T-helper 2 cell treated with Interferon-gamma antibody and Interleukin-4, amounts not matched to agents 5 μg/mL and 100 μg/mL, for 36 hours (primary cell): ENCODE measurements around the gene SLC35B4.

Experiments used
- DNase-seq: peaks from one replicate; pipeline ENCODE4 v3.0.0; 2021; ENCODE audit warnings: low spot score
- H3K27ac Mint-ChIP-seq: one replicate; pipeline ENCODE4 v1.8.0; 2021; ENCODE audit warnings: mild to moderate bottlenecking, mixed read lengths
- H3K27me3 Mint-ChIP-seq: one replicate; pipeline ENCODE4 v1.8.0; 2021; ENCODE audit warnings: low read depth, mixed read lengths
- H3K36me3 Mint-ChIP-seq: one replicate; pipeline ENCODE4 v1.8.0; 2021; ENCODE audit warnings: low read depth, mixed read lengths
- H3K4me1 Mint-ChIP-seq: one replicate; pipeline ENCODE4 v1.8.0; 2021; ENCODE audit warnings: low read depth, mixed read lengths
- H3K4me3 Mint-ChIP-seq: one replicate; pipeline ENCODE4 v1.8.0; 2022; ENCODE audit warnings: mild to moderate bottlenecking, moderate library complexity, mixed read lengths
- H3K9me3 Mint-ChIP-seq: one replicate; pipeline ENCODE4 v1.8.0; 2021; ENCODE audit warnings: mixed read lengths

The SLC35B4 gene

DNA sequence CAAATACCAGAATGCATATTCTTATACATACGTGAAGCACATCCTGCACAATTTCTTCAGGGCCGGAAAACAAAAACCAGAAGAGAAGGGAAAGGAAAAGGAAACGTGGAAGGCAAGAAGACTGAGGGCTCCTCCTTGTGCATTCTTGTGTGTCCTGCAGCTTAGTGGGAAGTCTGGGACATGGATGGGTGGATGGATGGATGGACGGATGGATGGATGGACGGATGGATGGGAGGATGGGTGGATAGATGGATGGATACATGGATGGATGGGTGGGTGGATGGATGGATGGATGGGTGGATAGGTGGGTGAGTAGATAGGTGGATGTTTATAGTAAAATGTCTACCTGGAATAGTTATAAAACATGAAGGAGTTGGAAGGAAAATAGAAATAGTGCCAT is 30.8 kb upstream of the SLC35B4 start:
- Mint-ChIP-seq H3K27me3 (no peaks in the 10 kb centered on the region), H3K27ac (no peak overlapping the region)
- no peak for DNase-seq

DNA sequence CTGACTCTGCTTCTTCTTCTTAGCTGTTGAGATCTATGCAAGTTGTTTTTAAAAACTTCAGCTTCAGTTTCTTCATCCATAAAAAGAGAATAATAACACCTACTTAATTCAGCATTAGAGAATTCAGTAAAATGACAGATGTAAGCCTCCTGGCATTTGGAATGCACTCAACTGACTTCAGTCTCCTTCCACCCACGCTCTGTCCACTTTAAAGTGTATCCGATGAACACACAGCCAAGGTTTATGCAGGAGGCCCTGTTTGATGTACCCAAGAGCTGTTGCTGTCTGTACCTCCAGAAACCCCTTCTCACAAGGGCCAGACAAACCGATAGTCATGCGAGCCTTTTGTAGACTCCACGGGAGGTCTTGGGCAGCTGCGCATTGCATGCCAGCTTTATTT is 27.1 kb upstream of the SLC35B4 start:
- H3K27ac Mint-ChIP-seq = no peak overlapping the region
- no peaks in the 10 kb centered on the region for H3K9me3 Mint-ChIP-seq
- H3K4me3 Mint-ChIP-seq = no peak overlapping the region
- H3K36me3 Mint-ChIP-seq = no peaks in the 10 kb centered on the region
- no peaks in the 10 kb centered on the region for H3K27me3 Mint-ChIP-seq
- no peak for DNase-seq
- H3K4me1 Mint-ChIP-seq = no peaks in the 10 kb centered on the region

More for the DNA sequence above, 30.8 kb upstream of the SLC35B4 start:
- Mint-ChIP-seq H3K4me1 (no peaks in the 10 kb centered on the region), H3K4me3 (no peak overlapping the region), H3K36me3 (no peaks in the 10 kb centered on the region), H3K9me3 (no peaks in the 10 kb centered on the region)

DNA sequence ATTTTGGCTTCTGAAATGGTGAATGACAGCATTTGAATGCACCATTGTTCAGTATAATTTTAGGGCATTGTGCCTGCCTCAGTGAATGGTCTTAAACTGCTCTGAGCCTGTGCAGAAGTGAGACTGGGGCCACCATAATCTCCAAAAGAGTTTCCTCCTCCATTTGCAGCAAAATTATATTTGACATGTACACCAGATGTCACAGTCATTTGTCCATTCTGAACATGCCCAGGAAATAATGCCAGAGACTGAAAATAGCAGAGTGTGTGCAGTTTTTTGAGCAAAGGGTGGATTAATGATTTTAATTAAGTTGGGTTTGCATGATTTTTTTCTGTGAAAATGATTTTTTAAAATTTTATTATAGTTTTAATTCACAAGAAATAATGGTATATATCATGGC is 26.4 kb upstream of the SLC35B4 start:
- Mint-ChIP-seq H3K36me3 (no peaks in the 10 kb centered on the region), H3K4me1 (no peaks in the 10 kb centered on the region), H3K27me3 (no peaks in the 10 kb centered on the region), H3K27ac (no peak overlapping the region), H3K9me3 (no peaks in the 10 kb centered on the region), H3K4me3 (no peak overlapping the region)
- no peak for DNase-seq

DNA sequence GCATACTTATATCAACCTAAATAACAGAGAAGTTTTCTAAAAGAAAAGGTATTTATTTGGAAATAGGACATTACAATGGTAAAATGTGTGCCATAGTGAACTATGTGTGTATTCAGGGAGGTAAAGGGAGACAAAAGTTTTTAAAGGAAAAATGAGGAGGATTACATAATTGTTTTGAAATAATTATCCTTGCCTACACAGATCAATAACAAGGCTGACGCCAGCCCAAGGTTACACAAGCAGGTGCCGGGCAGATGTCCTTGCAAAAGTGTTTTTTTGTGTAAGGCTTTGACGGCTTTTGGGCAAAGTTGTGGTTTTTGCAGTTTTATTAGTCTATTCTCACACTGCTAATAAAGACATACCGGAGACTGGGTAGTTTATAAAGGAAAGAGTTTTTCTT is 22.7 kb upstream of the SLC35B4 start:
- Mint-ChIP-seq H3K27me3 (no peaks in the 10 kb centered on the region), H3K27ac (no peak overlapping the region), H3K4me3 (no peak overlapping the region), H3K4me1 (no peaks in the 10 kb centered on the region), H3K9me3 (no peaks in the 10 kb centered on the region), H3K36me3 (no peaks in the 10 kb centered on the region)
- no peak for DNase-seq

DNA sequence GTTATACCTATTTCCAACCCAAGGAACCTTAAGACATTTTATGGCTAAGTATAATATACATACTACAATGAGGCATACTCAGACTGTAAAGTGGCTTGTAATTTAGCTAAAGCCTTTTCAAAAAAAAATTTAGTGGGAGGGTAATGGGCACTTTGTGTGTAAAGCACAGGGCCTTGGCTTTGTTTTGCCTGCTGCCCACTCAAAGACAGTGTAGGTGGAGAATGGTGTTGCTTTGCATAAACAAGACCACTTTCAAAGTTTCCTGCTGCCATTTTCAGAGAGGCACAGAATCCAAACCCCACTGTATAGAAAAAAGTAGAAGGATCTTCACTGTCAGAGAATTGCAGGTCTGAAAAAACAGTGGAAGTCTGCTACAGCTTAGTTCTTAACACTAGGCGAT is 21.2 kb upstream of the SLC35B4 start:
- H3K4me1 Mint-ChIP-seq = no peaks in the 10 kb centered on the region
- H3K9me3 Mint-ChIP-seq = no peaks in the 10 kb centered on the region
- H3K4me3 Mint-ChIP-seq = no peak overlapping the region
- H3K36me3 Mint-ChIP-seq = no peaks in the 10 kb centered on the region
- no peaks in the 10 kb centered on the region for H3K27me3 Mint-ChIP-seq
- DNase-seq = no peak
- H3K27ac Mint-ChIP-seq = no peak overlapping the region

DNA sequence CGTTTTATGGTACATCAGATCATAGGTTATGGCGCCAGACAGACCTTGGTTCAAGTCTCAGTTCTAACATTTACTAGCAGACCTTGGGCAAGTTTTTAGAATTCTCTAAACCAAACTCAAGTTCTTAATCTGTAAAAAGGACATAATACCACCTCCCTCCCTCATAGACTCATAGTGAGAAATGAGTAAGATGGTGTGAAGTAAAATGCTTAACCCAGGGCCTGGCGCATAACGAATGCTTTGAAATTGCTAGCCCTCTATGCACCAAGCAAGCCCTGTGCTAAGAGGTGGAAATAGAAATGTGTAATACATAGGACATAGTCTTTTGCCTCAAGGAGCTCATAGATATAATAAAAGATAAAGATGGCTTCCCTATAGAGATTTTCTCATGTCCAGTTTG is 17.7 kb upstream of the SLC35B4 start:
- H3K27me3 Mint-ChIP-seq = no peaks in the 10 kb centered on the region
- no peak for DNase-seq
- no peaks in the 10 kb centered on the region for H3K9me3 Mint-ChIP-seq
- H3K36me3 Mint-ChIP-seq = no peaks in the 10 kb centered on the region
- no peaks in the 10 kb centered on the region for H3K4me1 Mint-ChIP-seq
- no peak overlapping the region for H3K4me3 Mint-ChIP-seq
- H3K27ac Mint-ChIP-seq = no peak overlapping the region

DNA sequence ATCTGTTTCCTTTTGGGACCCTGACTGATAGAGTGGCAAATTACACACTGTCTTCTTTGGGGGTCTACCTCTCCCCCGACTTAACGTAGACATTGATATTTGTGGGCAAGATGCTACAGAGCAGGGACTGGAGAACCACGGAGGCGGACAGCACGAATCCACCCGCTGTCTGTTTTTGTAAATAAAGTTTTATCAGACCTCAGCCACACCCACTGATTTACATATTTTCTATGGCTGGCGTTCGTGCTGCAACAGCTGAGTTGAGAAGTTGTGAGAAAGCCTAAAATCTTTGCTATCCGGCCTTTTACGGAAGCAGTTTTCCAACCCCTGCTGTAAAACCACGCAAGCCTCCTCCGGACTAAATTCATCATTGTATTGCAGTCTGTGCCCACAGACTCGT is 17.2 kb upstream of the SLC35B4 start:
- Mint-ChIP-seq H3K27ac (no peak overlapping the region), H3K4me3 (no peak overlapping the region), H3K4me1 (no peaks in the 10 kb centered on the region), H3K27me3 (no peaks in the 10 kb centered on the region), H3K36me3 (no peaks in the 10 kb centered on the region), H3K9me3 (no peaks in the 10 kb centered on the region)
- DNase-seq = no peak

DNA sequence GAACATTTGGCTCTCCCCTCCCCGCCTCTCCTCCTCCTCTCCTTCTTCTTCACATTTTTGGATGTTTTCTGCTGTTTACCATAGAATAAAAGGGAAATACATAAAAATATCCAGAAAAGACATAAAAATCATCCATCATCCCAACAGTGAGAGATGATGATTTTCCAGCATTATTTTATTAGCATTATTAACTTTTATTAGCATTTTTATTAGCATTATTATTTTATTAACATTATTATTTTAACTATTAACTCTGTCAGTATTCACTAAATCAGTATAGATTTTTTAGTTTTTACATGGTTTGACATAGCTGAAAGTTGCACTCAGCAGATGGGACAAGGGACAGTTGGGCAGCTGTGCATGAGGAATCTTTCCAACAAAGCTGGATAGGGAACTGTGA is 16.2 kb upstream of the SLC35B4 start:
- Mint-ChIP-seq H3K27me3 (no peaks in the 10 kb centered on the region), H3K9me3 (no peaks in the 10 kb centered on the region), H3K4me1 (no peaks in the 10 kb centered on the region), H3K27ac (no peak overlapping the region), H3K36me3 (no peaks in the 10 kb centered on the region), H3K4me3 (no peak overlapping the region)
- no peak for DNase-seq

DNA sequence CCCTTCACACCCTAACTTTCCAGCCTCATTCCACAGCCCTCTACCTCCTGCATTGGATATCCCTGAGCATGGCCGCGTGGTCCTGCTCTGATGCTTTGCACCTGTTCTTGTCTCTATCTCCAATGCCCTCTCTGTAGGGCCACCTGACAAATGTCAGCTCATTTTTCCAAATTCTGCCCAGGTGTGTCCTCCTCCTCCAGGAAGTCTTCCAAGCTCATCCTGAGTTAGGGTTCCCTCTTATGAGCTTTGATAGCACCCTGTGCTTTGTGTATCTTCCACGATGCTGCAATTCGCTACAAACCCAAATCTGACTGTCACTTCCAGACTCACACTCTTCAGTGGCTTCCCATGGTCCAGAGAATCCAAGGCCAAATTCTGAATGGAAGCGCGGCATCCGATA is 14.7 kb upstream of the SLC35B4 start:
- no peak overlapping the region for H3K27ac Mint-ChIP-seq
- H3K36me3 Mint-ChIP-seq = no peaks in the 10 kb centered on the region

DNA sequence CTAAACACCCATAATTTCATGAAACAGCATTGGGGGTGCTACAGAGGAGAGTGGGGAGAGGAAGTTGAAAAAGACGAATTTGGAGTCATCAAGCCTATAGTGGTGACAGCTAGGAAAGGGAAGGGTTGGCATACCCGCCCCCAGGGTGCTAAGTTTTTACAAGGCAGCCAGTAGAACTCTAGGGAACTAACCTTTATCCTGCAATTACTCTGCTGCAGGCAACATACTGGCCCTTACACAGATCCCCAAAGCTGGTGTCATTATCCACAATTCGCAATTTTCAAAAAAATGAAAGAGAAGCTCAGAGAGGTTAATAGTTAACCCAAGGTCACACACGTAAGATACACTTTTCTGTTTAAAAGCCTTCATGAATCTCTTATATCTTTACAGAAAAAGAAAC is 14.2 kb upstream of the SLC35B4 start:
- Mint-ChIP-seq H3K27ac (no peak overlapping the region), H3K4me1 (no peaks in the 10 kb centered on the region), H3K27me3 (no peaks in the 10 kb centered on the region), H3K4me3 (no peak overlapping the region), H3K9me3 (no peaks in the 10 kb centered on the region), H3K36me3 (no peaks in the 10 kb centered on the region)
- no peak for DNase-seq

More for the DNA sequence above, 14.7 kb upstream of the SLC35B4 start:
- Mint-ChIP-seq H3K9me3 (no peaks in the 10 kb centered on the region), H3K4me3 (no peak overlapping the region), H3K4me1 (no peaks in the 10 kb centered on the region), H3K27me3 (no peaks in the 10 kb centered on the region)
- no peak for DNase-seq

DNA sequence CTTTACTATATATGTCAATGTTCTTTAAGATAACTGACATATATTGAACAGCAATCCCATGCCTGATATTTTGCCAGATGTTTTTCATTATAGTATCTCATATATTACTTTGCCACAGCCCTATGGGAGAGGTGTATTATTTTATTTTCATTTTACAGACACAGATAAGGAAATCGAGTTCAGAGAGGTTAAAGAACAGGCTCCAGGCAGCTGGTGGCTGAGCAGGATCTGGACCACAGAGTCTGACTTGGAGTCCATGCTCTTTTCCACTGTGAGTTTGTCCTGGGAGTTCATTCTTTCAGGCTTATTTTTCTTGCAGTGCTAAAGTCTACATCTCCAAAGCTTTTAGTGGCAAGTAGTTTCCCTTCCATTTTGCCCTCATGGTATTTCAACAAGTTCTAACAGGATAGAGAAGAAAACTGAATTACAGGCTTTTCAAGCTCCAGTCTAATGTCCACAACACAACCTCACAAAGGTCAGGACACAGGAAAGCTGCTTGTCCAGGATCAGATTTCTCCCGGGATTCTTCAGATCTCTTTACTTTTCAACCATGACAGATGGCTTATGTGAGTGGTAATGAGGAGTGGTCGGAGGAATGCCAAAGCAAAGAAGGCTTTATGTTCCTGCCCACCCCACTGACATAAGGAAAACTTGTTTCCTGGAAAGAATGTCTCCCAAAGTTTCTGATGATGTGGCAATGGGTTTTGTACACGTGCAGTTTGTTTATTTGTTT is 13.1 kb upstream of the SLC35B4 start:
- H3K36me3 Mint-ChIP-seq = no peaks in the 10 kb centered on the region
- no peak overlapping the region for H3K4me3 Mint-ChIP-seq
- no peak for DNase-seq
- H3K27me3 Mint-ChIP-seq = no peaks in the 10 kb centered on the region
- H3K4me1 Mint-ChIP-seq = no peaks in the 10 kb centered on the region
- no peak overlapping the region for H3K27ac Mint-ChIP-seq
- no peaks in the 10 kb centered on the region for H3K9me3 Mint-ChIP-seq

DNA sequence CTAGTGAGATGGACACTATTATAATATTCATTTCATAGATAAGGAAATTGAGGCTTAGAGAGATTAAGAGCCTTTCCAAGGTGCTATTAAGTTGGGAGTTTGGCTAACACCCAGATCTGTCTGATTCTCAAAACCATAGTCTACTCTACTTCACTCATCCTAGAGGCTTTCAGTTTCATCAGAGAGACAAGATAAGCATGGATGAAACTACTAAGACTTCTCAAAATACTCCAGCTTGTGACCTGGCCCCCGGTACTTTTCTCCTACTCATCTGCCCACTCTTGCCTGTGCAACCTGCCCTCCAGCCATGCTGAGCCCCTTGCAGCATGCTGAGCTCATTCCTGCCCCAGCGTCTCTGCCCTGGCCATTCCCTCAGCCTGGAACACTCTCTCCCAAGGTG is 12.2 kb upstream of the SLC35B4 start:
- Mint-ChIP-seq H3K27ac (no peak overlapping the region), H3K4me3 (no peak overlapping the region), H3K36me3 (no peaks in the 10 kb centered on the region), H3K9me3 (no peaks in the 10 kb centered on the region), H3K4me1 (no peaks in the 10 kb centered on the region), H3K27me3 (peaks cover 3% of the 10 kb centered on the region)
- DNase-seq = no peak

DNA sequence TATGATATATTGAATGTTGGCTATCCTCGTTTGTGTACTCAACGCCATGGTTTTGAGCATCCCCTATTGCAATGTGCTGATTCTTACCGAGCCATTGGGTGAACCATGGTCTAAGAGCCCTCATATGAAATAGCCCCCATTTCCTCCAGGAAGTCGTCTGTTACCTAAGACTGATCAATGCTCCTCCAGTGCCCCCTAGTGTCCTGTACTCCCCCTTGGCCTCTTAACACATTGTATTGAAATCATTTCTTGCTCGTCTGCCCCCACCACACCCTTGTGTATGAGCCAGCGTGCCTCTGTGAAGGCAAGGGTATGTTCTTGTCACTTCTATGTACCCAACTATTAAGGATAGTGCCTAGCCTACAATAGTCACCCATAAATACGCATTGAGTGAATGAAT is 11.2 kb upstream of the SLC35B4 start:
- Mint-ChIP-seq H3K36me3 (no peaks in the 10 kb centered on the region), H3K9me3 (no peaks in the 10 kb centered on the region), H3K27ac (no peak overlapping the region), H3K27me3 (peaks cover 12% of the 10 kb centered on the region), H3K4me1 (no peaks in the 10 kb centered on the region), H3K4me3 (no peak overlapping the region)
- peak; percentile 11 for DNase-seq

DNA sequence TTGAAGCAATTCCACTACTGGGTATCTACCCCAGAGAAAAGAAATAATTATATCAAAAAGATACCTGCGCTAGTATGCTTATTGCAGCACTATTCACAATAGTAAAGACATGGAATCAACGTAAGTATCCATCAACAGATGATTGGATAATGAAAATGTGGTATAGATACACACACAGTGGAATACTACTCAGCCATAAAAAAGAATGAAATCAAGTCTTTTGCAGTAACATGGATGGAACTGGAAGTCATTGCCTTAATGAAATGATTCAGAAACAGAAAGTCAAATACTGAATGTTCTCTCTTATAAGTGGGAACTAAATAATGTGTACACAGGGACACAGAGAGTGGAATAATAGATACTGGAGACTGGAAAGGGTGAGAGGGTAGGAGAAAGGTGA is 7.4 kb upstream of the SLC35B4 start:
- H3K27me3 Mint-ChIP-seq = peaks cover 19% of the 10 kb centered on the region
- no peak overlapping the region for H3K27ac Mint-ChIP-seq
- H3K36me3 Mint-ChIP-seq = no peaks in the 10 kb centered on the region
- DNase-seq = no peak
- H3K4me1 Mint-ChIP-seq = no peaks in the 10 kb centered on the region
- no peak overlapping the region for H3K4me3 Mint-ChIP-seq
- no peaks in the 10 kb centered on the region for H3K9me3 Mint-ChIP-seq

DNA sequence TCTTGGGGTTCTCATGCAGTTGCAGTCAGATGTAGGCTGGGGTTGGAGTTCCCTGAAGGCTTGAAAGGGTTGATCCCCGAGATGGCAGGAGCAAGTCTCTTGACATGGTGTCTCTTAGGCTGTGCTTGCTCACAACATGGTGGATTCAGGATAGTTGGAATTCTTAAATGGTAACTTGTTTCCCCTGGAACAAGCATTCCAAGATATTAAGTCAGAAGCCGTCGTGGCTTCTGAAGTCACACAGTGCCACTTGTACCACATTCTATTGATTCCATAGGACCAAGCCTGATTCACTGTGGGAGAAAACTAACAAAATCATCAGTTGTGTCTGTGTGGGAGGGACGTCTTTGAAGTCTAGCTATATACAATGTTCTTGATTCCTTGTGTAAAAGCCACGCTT is 3.5 kb upstream of the SLC35B4 start:
- H3K4me3 Mint-ChIP-seq = no peak overlapping the region

More for the DNA sequence above, 3.5 kb upstream of the SLC35B4 start:
- H3K27me3 Mint-ChIP-seq = peaks cover 19% of the 10 kb centered on the region
- no peaks in the 10 kb centered on the region for H3K36me3 Mint-ChIP-seq
- H3K9me3 Mint-ChIP-seq = no peaks in the 10 kb centered on the region
- no peak overlapping the region for H3K27ac Mint-ChIP-seq
- no peak for DNase-seq
- H3K4me1 Mint-ChIP-seq = peaks cover 13% of the 10 kb centered on the region
